Measurements from ENCODE around the gene ZNF793. TPM values are rescaled to one million over a fixed set of nuclear protein-coding genes. Genes with fewer than 3 reads are reported as not detected.

ZNF793 gene
- 17.7 and 18.1 TPM in 2 replicates for total RNA-seq
- long read RNA-seq, partial matches to known transcripts: 0 of 5 reads
- long read RNA-seq, other reads (novel, unspliced or antisense): 5 of 5 reads

GRCh38 chr19:37506387-37507166, at the start of gene ZNF793:
Gene ZNF793, plus strand, starts transcription at chr19:37506939. Its CDS starts 16,501 bp downstream, at chr19:37523440.
- H3K27me3 Mint-ChIP-seq (ENCODE audit: low read depth): no peaks in the 10 kb centered on the region
- H3K4me1 Mint-ChIP-seq: no peaks in the 10 kb centered on the region
- H3K27ac Mint-ChIP-seq (ENCODE audit: unreplicated experiment): no peak within 1 kb of the TSS
- no peak within 1 kb of the TSS for H3K4me3 Mint-ChIP-seq
- no peak for TF ChIP-seq CTCF (conservative IDR thresholded peaks at IDR 0.05)
- DNase-seq (ENCODE audit: low read depth, low spot score): peak; percentile 79
- H3K9me3 Mint-ChIP-seq: peaks cover 7% of the 10 kb centered on the region
- peaks cover 31% of the 10 kb centered on the region for H3K36me3 Mint-ChIP-seq (ENCODE audit: low read depth)

- no peak for DNase-seq (ENCODE audit: low read depth, low spot score)
- peaks cover 33% of the 10 kb centered on the region for H3K36me3 Mint-ChIP-seq (ENCODE audit: low read depth)
- peaks cover 10% of the 10 kb centered on the region for H3K9me3 Mint-ChIP-seq
- peak overlapping the region; percentile 99 for H3K4me3 Mint-ChIP-seq
- no peak for TF ChIP-seq CTCF (conservative IDR thresholded peaks at IDR 0.05)
- no peaks in the 10 kb centered on the region for H3K27me3 Mint-ChIP-seq (ENCODE audit: low read depth)
- peak overlapping the region; percentile 95 for H3K27ac Mint-ChIP-seq (ENCODE audit: unreplicated experiment)
- peaks cover 33% of the 10 kb centered on the region for H3K4me1 Mint-ChIP-seq
Measured at GRCh38 chr19:37466277-37466797, 40.4 kb upstream of the ZNF793 start.

- Mint-ChIP-seq H3K36me3 (ENCODE audit: low read depth) (peaks cover 33% of the 10 kb centered on the region), H3K4me3 (peak within 1 kb of the TSS; percentile 99), H3K4me1 (peaks cover 33% of the 10 kb centered on the region), H3K27ac (ENCODE audit: unreplicated experiment) (peak within 1 kb of the TSS; percentile 95), H3K27me3 (ENCODE audit: low read depth) (no peaks in the 10 kb centered on the region), H3K9me3 (peaks cover 10% of the 10 kb centered on the region)
- no peak for TF ChIP-seq CTCF (conservative IDR thresholded peaks at IDR 0.05)
- peak; percentile 70 for DNase-seq (ENCODE audit: low read depth, low spot score)
Measured at GRCh38 chr19:37466798-37467607, 39.7 kb upstream of the ZNF793 start, which contains the start of gene ZNF569. Gene ZNF569, minus strand, starts transcription at chr19:37467444. Its CDS starts 22,523 bp downstream, at chr19:37444921.

GRCh38 chr19:37467608-37468090, 39.1 kb upstream of the ZNF793 start:
- no peak for DNase-seq (ENCODE audit: low read depth, low spot score)
- Mint-ChIP-seq H3K36me3 (ENCODE audit: low read depth) (peaks cover 33% of the 10 kb centered on the region), H3K9me3 (peaks cover 10% of the 10 kb centered on the region), H3K27me3 (ENCODE audit: low read depth) (no peaks in the 10 kb centered on the region), H3K4me3 (peak overlapping the region; percentile 99), H3K4me1 (peaks cover 33% of the 10 kb centered on the region), H3K27ac (ENCODE audit: unreplicated experiment) (peak overlapping the region; percentile 95)
- no peak for TF ChIP-seq CTCF (conservative IDR thresholded peaks at IDR 0.05)
